Loucy (cell line): ENCODE results near the gene KLHL30.

Experiments
- H2AFZ ChIP-seq: fragments of 200-600 bp; sonication (generic); 2 replicates; pipeline ENCODE4 v1.6.0; 2016; ENCODE audit warnings: antibody characterized with exemption, mild to moderate bottlenecking, low read length, moderate library complexity
- H3F3A ChIP-seq: fragments of 200-600 bp; 2 replicates; pipeline ENCODE4 v1.6.0; 2016; ENCODE audit warnings: antibody characterized with exemption, low read depth, mild to moderate bottlenecking
- H3K27me3 ChIP-seq: fragments of 200-600 bp; sonication (generic); 2 replicates; pipeline ENCODE4 v1.6.1; 2014; ENCODE audit warnings: low read length, mild to moderate bottlenecking; ENCODE audit not compliant: insufficient read depth, poor library complexity, severe bottlenecking
- H3K36me3 ChIP-seq: fragments of 200-600 bp; sonication (generic); 2 replicates; pipeline ENCODE4 v1.6.1; 2016; ENCODE audit warnings: low read length; ENCODE audit not compliant: insufficient read depth
- H3K4me1 ChIP-seq: fragments of 200-600 bp; sonication (generic); 2 replicates; pipeline ENCODE4 v1.5.1; 2014; ENCODE audit warnings: low read length, mild to moderate bottlenecking; ENCODE audit not compliant: insufficient read depth, poor library complexity, severe bottlenecking
- H3K4me2 ChIP-seq: fragments of 200-600 bp; sonication (generic); 2 replicates; pipeline ENCODE4 v1.6.0; 2014; ENCODE audit warnings: antibody characterized with exemption, low read length, low read depth, mild to moderate bottlenecking; ENCODE audit not compliant: poor library complexity, severe bottlenecking
- H3K4me3 ChIP-seq: fragments of 200-600 bp; sonication (generic); 2 replicates; pipeline ENCODE4 v1.5.1; 2014; ENCODE audit warnings: low read length, mild to moderate bottlenecking, mixed read lengths; ENCODE audit not compliant: poor library complexity, severe bottlenecking
- H3K79me2 ChIP-seq: fragments of 200-600 bp; sonication (generic); 2 replicates; pipeline ENCODE4 v1.6.1; 2014; ENCODE audit warnings: low read length; ENCODE audit not compliant: insufficient read depth
- H3K9ac ChIP-seq: fragments of 200-600 bp; sonication (generic); 2 replicates; pipeline ENCODE4 v1.6.0; 2014; ENCODE audit warnings: mild to moderate bottlenecking, low read depth, low read length, moderate library complexity; ENCODE audit not compliant: poor library complexity, severe bottlenecking
- H3K9me2 ChIP-seq: fragments of 200-600 bp; sonication (generic); replicated peaks from 2 replicates; pipeline ENCODE4 v1.6.1; 2016; ENCODE audit warnings: low read depth, low read length, mixed read lengths
- H3K9me3 ChIP-seq: fragments of 200-600 bp; sonication (generic); 2 replicates; pipeline ENCODE4 v1.6.1; 2014; ENCODE audit warnings: mild to moderate bottlenecking, antibody characterized with exemption, low read length, low read depth; ENCODE audit not compliant: insufficient read depth
- H4K20me1 ChIP-seq: fragments of 200-600 bp; sonication (generic); 2 replicates; pipeline ENCODE4 v1.6.0; 2014; ENCODE audit warnings: antibody characterized with exemption, low read length, mild to moderate bottlenecking; ENCODE audit not compliant: insufficient read depth, poor library complexity, severe bottlenecking
- EZH2phosphoT487 ChIP-seq: fragments of 200-600 bp; IDR thresholded peaks from 2 replicates; pipeline ENCODE4 v1.6.1; 2018; ENCODE audit warnings: antibody characterized with exemption, mild to moderate bottlenecking, moderate library complexity, borderline replicate concordance
- TF ChIP-seq, protein P1 (sequence below): fragments of 200-600 bp; sonication (generic); conservative IDR thresholded peaks from 2 replicates; pipeline ENCODE4 v1.5.1; 2014; ENCODE audit warnings: mild to moderate bottlenecking, antibody characterized with exemption, low read length

KLHL30 gene

DNA sequence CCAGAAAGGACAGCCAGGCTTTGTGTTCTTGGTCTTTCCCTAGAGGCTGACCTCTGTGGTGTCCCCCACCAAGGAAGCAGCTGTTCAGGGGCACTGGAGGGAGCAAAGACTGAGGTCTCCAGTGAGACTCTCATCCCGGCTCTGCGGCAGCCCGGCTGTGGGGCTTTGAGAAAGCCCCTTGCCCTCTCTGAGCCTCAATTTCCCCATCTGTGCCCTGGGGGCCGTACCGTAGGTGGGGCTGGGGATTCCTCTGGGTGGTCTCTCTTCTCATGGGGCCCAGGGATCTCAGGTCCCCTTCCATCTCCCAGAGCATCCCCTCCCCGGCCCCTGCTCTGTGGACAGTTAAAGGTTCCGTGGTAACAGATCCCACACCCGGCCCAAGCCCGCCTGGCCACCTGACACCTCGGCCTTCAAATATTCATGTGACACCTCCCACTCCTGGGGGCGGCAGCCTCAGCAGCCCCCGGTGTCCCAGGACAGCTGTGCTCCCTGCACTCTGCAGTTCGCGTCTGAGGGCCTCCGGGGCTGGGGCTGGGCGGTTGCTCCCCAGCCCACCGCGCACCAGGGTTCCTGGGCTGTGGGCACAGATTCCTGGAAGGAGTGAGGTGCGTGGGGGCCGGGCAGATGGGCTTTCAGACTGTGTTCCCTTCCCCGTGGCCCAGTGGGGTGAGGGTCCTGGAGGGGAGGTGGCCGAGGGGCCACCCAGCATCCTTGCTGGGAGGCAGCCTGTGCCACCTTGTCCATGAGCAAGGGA, 15.1 kb upstream of the KLHL30 start:
- H3K36me3 ChIP-seq = no peaks in the 10 kb centered on the region
- TF ChIP-seq, protein P1, sequence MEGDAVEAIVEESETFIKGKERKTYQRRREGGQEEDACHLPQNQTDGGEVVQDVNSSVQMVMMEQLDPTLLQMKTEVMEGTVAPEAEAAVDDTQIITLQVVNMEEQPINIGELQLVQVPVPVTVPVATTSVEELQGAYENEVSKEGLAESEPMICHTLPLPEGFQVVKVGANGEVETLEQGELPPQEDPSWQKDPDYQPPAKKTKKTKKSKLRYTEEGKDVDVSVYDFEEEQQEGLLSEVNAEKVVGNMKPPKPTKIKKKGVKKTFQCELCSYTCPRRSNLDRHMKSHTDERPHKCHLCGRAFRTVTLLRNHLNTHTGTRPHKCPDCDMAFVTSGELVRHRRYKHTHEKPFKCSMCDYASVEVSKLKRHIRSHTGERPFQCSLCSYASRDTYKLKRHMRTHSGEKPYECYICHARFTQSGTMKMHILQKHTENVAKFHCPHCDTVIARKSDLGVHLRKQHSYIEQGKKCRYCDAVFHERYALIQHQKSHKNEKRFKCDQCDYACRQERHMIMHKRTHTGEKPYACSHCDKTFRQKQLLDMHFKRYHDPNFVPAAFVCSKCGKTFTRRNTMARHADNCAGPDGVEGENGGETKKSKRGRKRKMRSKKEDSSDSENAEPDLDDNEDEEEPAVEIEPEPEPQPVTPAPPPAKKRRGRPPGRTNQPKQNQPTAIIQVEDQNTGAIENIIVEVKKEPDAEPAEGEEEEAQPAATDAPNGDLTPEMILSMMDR = no peak
- no peak for TF ChIP-seq EZH2phosphoT487
- no peak overlapping the region for H3K4me3 ChIP-seq
- H4K20me1 ChIP-seq = no peaks in the 10 kb centered on the region
- H3K9me3 ChIP-seq = no peaks in the 10 kb centered on the region
- H3K9ac ChIP-seq = no peak overlapping the region
- H3K4me1 ChIP-seq = no peaks in the 10 kb centered on the region
- H3K27me3 ChIP-seq = no peaks in the 10 kb centered on the region
- no peaks in the 10 kb centered on the region for H3F3A ChIP-seq
- no peak overlapping the region for H3K4me2 ChIP-seq
- H2AFZ ChIP-seq = no peak overlapping the region
- H3K79me2 ChIP-seq = no peaks in the 10 kb centered on the region
- no peaks in the 10 kb centered on the region for H3K9me2 ChIP-seq

DNA sequence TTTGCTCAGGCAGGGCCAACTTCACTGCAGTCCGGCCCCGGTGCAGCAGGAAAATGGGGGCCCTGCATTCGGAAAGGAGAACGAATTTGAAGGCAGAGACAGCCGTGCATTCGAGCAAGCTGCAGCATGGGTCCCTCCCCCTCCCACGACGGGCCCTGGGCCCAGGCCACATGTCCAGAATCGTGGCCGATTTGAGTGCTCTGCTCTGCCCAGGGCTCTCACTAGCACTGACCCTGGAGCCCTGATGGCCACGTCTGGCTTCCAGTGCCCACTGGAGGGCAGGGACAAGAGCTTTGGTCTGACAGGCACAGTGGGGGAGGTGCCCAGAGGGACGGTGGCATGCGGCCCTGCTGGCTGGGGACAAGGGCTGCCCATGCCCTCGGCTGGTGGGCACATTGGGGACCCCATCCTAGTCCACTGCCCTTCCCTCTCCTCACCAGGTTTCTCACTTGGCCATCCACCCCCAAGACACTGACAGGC, 14.4 kb upstream of the KLHL30 start:
- Histone ChIP-seq H4K20me1 (no peaks in the 10 kb centered on the region), H3K27me3 (no peaks in the 10 kb centered on the region), H3F3A (no peaks in the 10 kb centered on the region), H3K4me2 (no peak overlapping the region), H2AFZ (no peak overlapping the region), H3K79me2 (no peaks in the 10 kb centered on the region), H3K9me3 (no peaks in the 10 kb centered on the region), H3K9me2 (no peaks in the 10 kb centered on the region), H3K9ac (no peak overlapping the region), H3K4me1 (no peaks in the 10 kb centered on the region), H3K4me3 (no peak overlapping the region), H3K36me3 (no peaks in the 10 kb centered on the region)
- TF ChIP-seq, protein P1 = no peak
- no peak for TF ChIP-seq EZH2phosphoT487

DNA sequence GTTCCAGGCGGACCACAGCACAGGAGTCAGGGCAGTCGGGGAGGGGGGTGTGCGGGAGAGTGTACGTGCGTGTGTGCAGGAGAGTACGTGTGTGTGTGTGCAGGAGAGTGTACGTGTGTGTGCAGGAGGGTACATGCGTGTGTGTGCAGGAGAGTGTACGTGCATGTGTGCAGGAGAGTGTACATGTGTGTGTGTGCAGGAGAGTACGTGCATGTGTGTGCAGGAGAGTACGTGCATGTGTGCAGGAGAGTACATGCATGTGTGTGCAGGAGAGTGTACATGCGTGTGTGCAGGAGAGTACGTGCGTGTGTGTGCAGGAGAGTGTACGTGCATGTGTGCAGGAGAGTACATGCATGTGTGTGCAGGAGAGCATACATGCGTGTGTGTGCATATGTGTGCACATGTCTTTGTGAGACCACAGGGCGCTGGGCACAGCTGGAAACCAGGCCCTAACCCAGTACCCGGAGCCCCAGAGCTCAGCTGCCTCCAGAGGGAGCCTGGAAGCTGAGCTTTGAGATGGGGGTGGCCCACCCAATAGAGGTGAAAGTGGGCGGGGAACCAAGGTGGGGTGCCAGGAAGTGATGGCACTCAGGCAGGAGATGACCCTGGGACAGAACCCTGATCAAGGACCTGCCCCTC, 13.9 kb upstream of the KLHL30 start:
- Histone ChIP-seq H3K9me3 (no peaks in the 10 kb centered on the region), H3K36me3 (no peaks in the 10 kb centered on the region), H3K4me1 (no peaks in the 10 kb centered on the region), H3K4me3 (no peak overlapping the region), H3K4me2 (no peak overlapping the region), H3K79me2 (no peaks in the 10 kb centered on the region), H3K27me3 (no peaks in the 10 kb centered on the region), H3K9me2 (no peaks in the 10 kb centered on the region), H3F3A (no peaks in the 10 kb centered on the region), H4K20me1 (no peaks in the 10 kb centered on the region), H3K9ac (no peak overlapping the region), H2AFZ (no peak overlapping the region)
- TF ChIP-seq, protein P1 = no peak
- TF ChIP-seq EZH2phosphoT487 = no peak
